SK-N-SH treated with all-trans-retinoic acid at 6 μM for 48 hours (cell line): ENCODE results near the gene MOK.

Experiments
- ATAC-seq: fragments of 200-7000 bp; cut with Tn5 transposase; 3 replicates; pipeline ENCODE4 v1.9.1; 2020; ENCODE audit warnings: mild to moderate bottlenecking, moderate library complexity
- ARNTL ChIP-seq: fragments of 450-650 bp; formaldehyde crosslinking; IDR thresholded peaks from 2 replicates; pipeline ENCODE4 v1.5.0; 2020; ENCODE audit warnings: low read depth, mild to moderate bottlenecking, moderate library complexity, borderline replicate concordance
- BACH2 ChIP-seq: fragments of 250-450 bp; sonication (Bioruptor Pico); IDR thresholded peaks from 2 replicates; pipeline ENCODE4 v1.9.0; 2021; ENCODE audit warnings: mild to moderate bottlenecking, borderline replicate concordance
- CREB5 ChIP-seq: fragments of 250-450 bp; sonication (Bioruptor Pico); IDR thresholded peaks from 2 replicates; pipeline ENCODE4 v1.5.1; 2020; ENCODE audit warnings: low read depth, mild to moderate bottlenecking, moderate library complexity
- CSDC2 ChIP-seq: fragments of 250-450 bp; sonication (Bioruptor Pico); IDR thresholded peaks from 2 replicates; pipeline ENCODE4 v1.5.0; 2020; ENCODE audit warnings: mild to moderate bottlenecking, moderate library complexity
- CSRNP3 ChIP-seq: fragments of 250-450 bp; sonication (Bioruptor Pico); IDR thresholded peaks from 2 replicates; pipeline ENCODE4 v1.5.1; 2021; ENCODE audit warnings: mild to moderate bottlenecking, moderate library complexity
- ESRRG ChIP-seq: fragments of 250-450 bp; sonication (Bioruptor Pico); IDR thresholded peaks from 2 replicates; pipeline ENCODE4 v1.6.1; 2021; ENCODE audit warnings: mild to moderate bottlenecking
- GLIS3 ChIP-seq: fragments of 250-450 bp; sonication (Bioruptor Pico); IDR thresholded peaks from 2 replicates; pipeline ENCODE4 v1.5.0; 2020; ENCODE audit warnings: mild to moderate bottlenecking, moderate library complexity
- ISL1 ChIP-seq: fragments of 250-450 bp; sonication (Bioruptor Pico); IDR thresholded peaks from 2 replicates; pipeline ENCODE4 v2.1.2; 2022; ENCODE audit warnings: mild to moderate bottlenecking, moderate library complexity
- OSR1 ChIP-seq: fragments of 250-450 bp; sonication (Bioruptor Pico); IDR thresholded peaks from 2 replicates; pipeline ENCODE4 v1.8.0; 2022; ENCODE audit warnings: moderate library complexity, mild to moderate bottlenecking, inconsistent platforms
- PPARA ChIP-seq: fragments of 250-450 bp; sonication (Bioruptor Pico); IDR thresholded peaks from 2 replicates; pipeline ENCODE4 v1.5.0; 2020; ENCODE audit warnings: mild to moderate bottlenecking, borderline replicate concordance
- RARB ChIP-seq: fragments of 250-450 bp; sonication (Bioruptor Pico); IDR thresholded peaks from 2 replicates; pipeline ENCODE4 v1.8.0; 2021; ENCODE audit warnings: mild to moderate bottlenecking, moderate library complexity
- SNAI2 ChIP-seq: fragments of 250-450 bp; sonication (Bioruptor Pico); IDR thresholded peaks from 2 replicates; pipeline ENCODE4 v1.5.0; 2020; ENCODE audit warnings: mild to moderate bottlenecking, moderate library complexity
- TCF4 ChIP-seq: fragments of 250-450 bp; sonication (Bioruptor Pico); IDR thresholded peaks from 2 replicates; pipeline ENCODE4 v1.8.0; 2021; ENCODE audit warnings: mild to moderate bottlenecking, moderate library complexity, borderline replicate concordance
- TOX ChIP-seq: fragments of 250-450 bp; sonication (Bioruptor Pico); IDR thresholded peaks from 2 replicates; pipeline ENCODE4 v1.8.0; 2021; ENCODE audit warnings: mild to moderate bottlenecking, moderate library complexity, borderline replicate concordance
- ZFP3 ChIP-seq: fragments of 250-450 bp; sonication (Bioruptor Pico); IDR thresholded peaks from 2 replicates; pipeline ENCODE4 v1.5.0; 2020; ENCODE audit warnings: mild to moderate bottlenecking, moderate library complexity
- ZNF565 ChIP-seq: fragments of 450-650 bp; formaldehyde crosslinking; conservative IDR thresholded peaks from 2 replicates; pipeline ENCODE4 v1.5.0; 2020; ENCODE audit warnings: low read depth, mild to moderate bottlenecking, moderate library complexity
- ZNF70 ChIP-seq: fragments of 450-650 bp; formaldehyde crosslinking; IDR thresholded peaks from 2 replicates; pipeline ENCODE4 v1.5.0; 2020; ENCODE audit warnings: mild to moderate bottlenecking, moderate library complexity
- TF ChIP-seq, protein P1 (sequence below): fragments of 250-450 bp; sonication (Bioruptor Pico); IDR thresholded peaks from 2 replicates; pipeline ENCODE4 v1.8.0; 2021; ENCODE audit warnings: low read depth, mild to moderate bottlenecking, moderate library complexity, borderline replicate concordance
- TF ChIP-seq, protein P2 (sequence below): fragments of 250-450 bp; sonication (Bioruptor Pico); IDR thresholded peaks from 2 replicates; pipeline ENCODE4 v1.8.0; 2020; ENCODE audit warnings: mild to moderate bottlenecking, moderate library complexity, borderline replicate concordance

Gene MOK

GRCh38 chr14:102189874-102190273, 115.1 kb downstream of the MOK start:
- TF ChIP-seq TCF4 (CRISPR knock-in tag) (no peak), OSR1 (CRISPR knock-in tag) (no peak), SNAI2 (no peak), CSDC2 (no peak), ZNF565 (CRISPR knock-in tag) (no peak), CREB5 (no peak), ISL1 (CRISPR knock-in tag) (no peak), CSRNP3 (CRISPR knock-in tag) (no peak), ARNTL (CRISPR knock-in tag) (no peak), TOX (CRISPR knock-in tag) (no peak), GLIS3 (CRISPR knock-in tag) (no peak), ZNF70 (CRISPR knock-in tag) (no peak)
- TF ChIP-seq, protein P1, sequence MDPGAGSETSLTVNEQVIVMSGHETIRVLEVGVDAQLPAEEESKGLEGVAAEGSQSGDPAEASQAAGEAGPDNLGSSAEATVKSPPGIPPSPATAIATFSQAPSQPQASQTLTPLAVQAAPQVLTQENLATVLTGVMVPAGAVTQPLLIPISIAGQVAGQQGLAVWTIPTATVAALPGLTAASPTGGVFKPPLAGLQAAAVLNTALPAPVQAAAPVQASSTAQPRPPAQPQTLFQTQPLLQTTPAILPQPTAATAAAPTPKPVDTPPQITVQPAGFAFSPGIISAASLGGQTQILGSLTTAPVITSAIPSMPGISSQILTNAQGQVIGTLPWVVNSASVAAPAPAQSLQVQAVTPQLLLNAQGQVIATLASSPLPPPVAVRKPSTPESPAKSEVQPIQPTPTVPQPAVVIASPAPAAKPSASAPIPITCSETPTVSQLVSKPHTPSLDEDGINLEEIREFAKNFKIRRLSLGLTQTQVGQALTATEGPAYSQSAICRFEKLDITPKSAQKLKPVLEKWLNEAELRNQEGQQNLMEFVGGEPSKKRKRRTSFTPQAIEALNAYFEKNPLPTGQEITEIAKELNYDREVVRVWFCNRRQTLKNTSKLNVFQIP (CRISPR knock-in tag), result no peak
- TF ChIP-seq, protein P2, sequence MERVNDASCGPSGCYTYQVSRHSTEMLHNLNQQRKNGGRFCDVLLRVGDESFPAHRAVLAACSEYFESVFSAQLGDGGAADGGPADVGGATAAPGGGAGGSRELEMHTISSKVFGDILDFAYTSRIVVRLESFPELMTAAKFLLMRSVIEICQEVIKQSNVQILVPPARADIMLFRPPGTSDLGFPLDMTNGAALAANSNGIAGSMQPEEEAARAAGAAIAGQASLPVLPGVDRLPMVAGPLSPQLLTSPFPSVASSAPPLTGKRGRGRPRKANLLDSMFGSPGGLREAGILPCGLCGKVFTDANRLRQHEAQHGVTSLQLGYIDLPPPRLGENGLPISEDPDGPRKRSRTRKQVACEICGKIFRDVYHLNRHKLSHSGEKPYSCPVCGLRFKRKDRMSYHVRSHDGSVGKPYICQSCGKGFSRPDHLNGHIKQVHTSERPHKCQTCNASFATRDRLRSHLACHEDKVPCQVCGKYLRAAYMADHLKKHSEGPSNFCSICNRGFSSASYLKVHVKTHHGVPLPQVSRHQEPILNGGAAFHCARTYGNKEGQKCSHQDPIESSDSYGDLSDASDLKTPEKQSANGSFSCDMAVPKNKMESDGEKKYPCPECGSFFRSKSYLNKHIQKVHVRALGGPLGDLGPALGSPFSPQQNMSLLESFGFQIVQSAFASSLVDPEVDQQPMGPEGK, result no peak
- ATAC-seq, result no peak

GRCh38 chr14:102188187-102188586, 116.8 kb downstream of the MOK start:
- ATAC-seq, result no peak
- TF ChIP-seq, protein P1 (CRISPR knock-in tag), result no peak
- no peak for TF ChIP-seq CREB5
- no peak for TF ChIP-seq CSRNP3 (CRISPR knock-in tag)
- TF ChIP-seq ARNTL (CRISPR knock-in tag), result no peak
- TF ChIP-seq ZNF70 (CRISPR knock-in tag), result no peak
- TF ChIP-seq TOX (CRISPR knock-in tag), result no peak
- TF ChIP-seq OSR1 (CRISPR knock-in tag), result no peak
- no peak for TF ChIP-seq RARB (CRISPR knock-in tag)
- no peak for TF ChIP-seq SNAI2
- TF ChIP-seq ZFP3 (CRISPR knock-in tag), result no peak
- TF ChIP-seq BACH2, result no peak
- no peak for TF ChIP-seq ESRRG
- TF ChIP-seq PPARA (CRISPR knock-in tag), result no peak
- TF ChIP-seq TCF4 (CRISPR knock-in tag), result no peak
- TF ChIP-seq GLIS3 (CRISPR knock-in tag), result no peak
- TF ChIP-seq, all 23 proteins: peak for 0
